Progenitor cell of endocrine pancreas (in vitro differentiated cells): ENCODE results near the gene FBN1. TPM values are rescaled to one million over a fixed set of nuclear protein-coding genes. Genes with fewer than 3 reads are reported as not detected.

Experiments used
- DNase-seq: peaks from one replicate; pipeline ENCODE4 v3.0.0; 2021; ENCODE audit warnings: low spot score; ENCODE audit not compliant: unreplicated experiment
- H3K27ac Mint-ChIP-seq: 2 replicates; pipeline ENCODE4 v1.8.0; 2021; ENCODE audit warnings: mild to moderate bottlenecking, moderate library complexity, mixed read lengths
- H3K27me3 Mint-ChIP-seq: 2 replicates; pipeline ENCODE4 v1.8.0; 2021; ENCODE audit warnings: mixed read lengths
- H3K36me3 Mint-ChIP-seq: 2 replicates; pipeline ENCODE4 v1.8.0; 2022; ENCODE audit warnings: mixed read lengths; ENCODE audit not compliant: insufficient read depth
- H3K4me1 Mint-ChIP-seq: 2 replicates; pipeline ENCODE4 v1.8.0; 2021; ENCODE audit warnings: low read depth, mixed read lengths
- H3K4me3 Mint-ChIP-seq: 2 replicates; pipeline ENCODE4 v1.8.0; 2021; ENCODE audit warnings: low read depth, mild to moderate bottlenecking, moderate library complexity, mixed read lengths
- H3K9me3 Mint-ChIP-seq: 2 replicates; pipeline ENCODE4 v1.8.0; 2021; ENCODE audit warnings: low read depth, mixed read lengths
- total RNA-seq: library from RNA; stranded (reverse); gene quantifications from 2 replicates; pipeline ENCODE4 v1.2.1, GENCODE V29; 2021
- TF ChIP-seq, protein P1 (sequence below): fragments of 200-600 bp; sonication (generic); IDR thresholded peaks from one replicate; pipeline ENCODE4 v1.5.0; 2021; ENCODE audit warnings: antibody characterized with exemption, mild to moderate bottlenecking; ENCODE audit not compliant: unreplicated experiment

The FBN1 gene
- total RNA-seq, 1 donor from 2014 or later, result 3.3 TPM

DNA sequence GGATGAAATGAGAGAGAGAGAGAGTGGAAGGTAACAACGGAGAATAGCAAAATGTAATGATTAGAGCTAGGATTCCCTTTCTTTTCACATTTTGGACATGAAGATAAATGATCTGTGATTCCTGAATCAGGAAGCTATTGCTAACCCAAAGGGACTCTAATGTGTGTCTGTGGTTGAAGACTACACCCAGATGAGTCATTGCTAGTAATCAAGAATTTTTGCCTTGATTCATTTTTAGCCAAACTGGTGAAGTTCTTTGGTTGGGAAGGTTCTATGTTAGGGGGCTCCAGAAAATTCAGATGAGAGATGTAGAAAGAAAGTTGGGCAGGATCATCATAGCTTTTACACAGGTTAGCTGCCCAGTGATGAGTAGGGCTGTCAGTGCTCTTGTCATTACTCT, 197.9 kb downstream of the FBN1 start:
- Mint-ChIP-seq H3K4me1 (peaks cover 10% of the 10 kb centered on the region), H3K27ac (no peak overlapping the region), H3K36me3 (no peaks in the 10 kb centered on the region), H3K9me3 (no peaks in the 10 kb centered on the region), H3K4me3 (no peak overlapping the region), H3K27me3 (no peaks in the 10 kb centered on the region)
- TF ChIP-seq, protein P1, sequence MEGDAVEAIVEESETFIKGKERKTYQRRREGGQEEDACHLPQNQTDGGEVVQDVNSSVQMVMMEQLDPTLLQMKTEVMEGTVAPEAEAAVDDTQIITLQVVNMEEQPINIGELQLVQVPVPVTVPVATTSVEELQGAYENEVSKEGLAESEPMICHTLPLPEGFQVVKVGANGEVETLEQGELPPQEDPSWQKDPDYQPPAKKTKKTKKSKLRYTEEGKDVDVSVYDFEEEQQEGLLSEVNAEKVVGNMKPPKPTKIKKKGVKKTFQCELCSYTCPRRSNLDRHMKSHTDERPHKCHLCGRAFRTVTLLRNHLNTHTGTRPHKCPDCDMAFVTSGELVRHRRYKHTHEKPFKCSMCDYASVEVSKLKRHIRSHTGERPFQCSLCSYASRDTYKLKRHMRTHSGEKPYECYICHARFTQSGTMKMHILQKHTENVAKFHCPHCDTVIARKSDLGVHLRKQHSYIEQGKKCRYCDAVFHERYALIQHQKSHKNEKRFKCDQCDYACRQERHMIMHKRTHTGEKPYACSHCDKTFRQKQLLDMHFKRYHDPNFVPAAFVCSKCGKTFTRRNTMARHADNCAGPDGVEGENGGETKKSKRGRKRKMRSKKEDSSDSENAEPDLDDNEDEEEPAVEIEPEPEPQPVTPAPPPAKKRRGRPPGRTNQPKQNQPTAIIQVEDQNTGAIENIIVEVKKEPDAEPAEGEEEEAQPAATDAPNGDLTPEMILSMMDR, result no peak
- no peak for DNase-seq

DNA sequence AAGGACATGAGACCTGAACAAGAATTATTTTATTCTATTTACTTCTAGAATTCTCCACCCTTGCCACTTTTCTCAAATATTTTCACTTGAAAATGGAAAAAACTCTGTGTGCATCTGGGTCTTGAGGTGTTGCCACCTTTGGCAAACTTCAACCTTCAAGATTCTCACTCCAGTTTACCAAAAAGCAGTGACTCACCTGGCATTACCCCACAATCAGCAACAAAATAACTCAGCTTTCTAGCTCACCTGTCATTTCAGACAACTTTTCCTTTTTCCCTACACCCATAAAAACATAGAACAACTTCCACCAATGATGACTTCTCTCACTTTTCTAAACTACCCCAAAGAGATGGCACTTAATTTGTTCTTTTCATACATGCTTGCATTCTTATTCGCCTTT, 198.5 kb downstream of the FBN1 start:
- no peak for DNase-seq
- no peaks in the 10 kb centered on the region for H3K9me3 Mint-ChIP-seq
- H3K27ac Mint-ChIP-seq, result no peak overlapping the region
- H3K4me1 Mint-ChIP-seq, result peaks cover 9% of the 10 kb centered on the region
- H3K36me3 Mint-ChIP-seq, result no peaks in the 10 kb centered on the region
- TF ChIP-seq, protein P1, result no peak
- no peaks in the 10 kb centered on the region for H3K27me3 Mint-ChIP-seq
- H3K4me3 Mint-ChIP-seq, result no peak overlapping the region

DNA sequence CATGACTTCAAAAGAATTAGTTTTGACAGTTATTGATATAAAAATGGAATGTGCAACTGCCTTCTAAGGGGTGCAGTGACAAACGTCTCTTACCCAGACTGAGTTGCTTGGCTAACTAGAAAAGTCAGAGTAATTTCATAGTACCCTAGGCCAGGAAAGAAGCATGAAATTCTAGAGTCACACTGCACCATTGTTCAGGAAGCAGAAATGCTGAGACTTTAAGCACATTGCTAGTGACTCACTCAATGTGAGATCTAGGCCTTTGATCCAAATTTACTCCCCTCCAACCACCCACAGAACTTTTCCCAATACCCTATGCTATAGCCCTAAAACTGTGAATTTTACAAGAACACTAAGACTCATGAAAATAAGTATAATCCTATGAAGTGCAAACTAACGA, 203.5 kb downstream of the FBN1 start:
- DNase-seq, result no peak
- no peaks in the 10 kb centered on the region for H3K27me3 Mint-ChIP-seq
- H3K4me3 Mint-ChIP-seq, result no peak overlapping the region
- TF ChIP-seq, protein P1, result no peak
- no peaks in the 10 kb centered on the region for H3K36me3 Mint-ChIP-seq
- H3K4me1 Mint-ChIP-seq, result peaks cover 2% of the 10 kb centered on the region
- H3K9me3 Mint-ChIP-seq, result no peaks in the 10 kb centered on the region
- H3K27ac Mint-ChIP-seq, result no peak overlapping the region

DNA sequence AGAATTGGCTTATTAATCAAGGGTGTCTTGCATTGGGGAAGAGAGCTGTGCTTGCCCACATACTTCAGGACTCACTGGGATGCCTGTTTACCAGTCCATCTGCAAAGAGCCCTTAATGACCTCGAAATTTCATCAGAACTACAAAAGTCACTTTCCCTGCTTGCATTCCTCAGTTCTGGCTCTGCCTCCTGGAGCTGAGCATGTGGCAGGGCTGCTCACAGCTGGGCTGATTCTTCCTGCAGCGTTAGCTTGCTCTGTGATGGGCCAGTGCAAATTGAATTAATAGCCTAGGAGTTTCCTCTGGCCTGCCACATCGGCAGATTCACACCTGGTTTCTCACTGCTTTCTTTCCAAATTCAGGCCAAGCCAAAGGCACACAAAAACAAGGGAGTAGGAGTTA, 205.4 kb downstream of the FBN1 start:
- Mint-ChIP-seq H3K9me3 (no peaks in the 10 kb centered on the region), H3K36me3 (no peaks in the 10 kb centered on the region), H3K4me3 (no peak overlapping the region), H3K27me3 (no peaks in the 10 kb centered on the region), H3K4me1 (peaks cover 2% of the 10 kb centered on the region), H3K27ac (no peak overlapping the region)
- TF ChIP-seq, protein P1, result no peak
- DNase-seq, result no peak

DNA sequence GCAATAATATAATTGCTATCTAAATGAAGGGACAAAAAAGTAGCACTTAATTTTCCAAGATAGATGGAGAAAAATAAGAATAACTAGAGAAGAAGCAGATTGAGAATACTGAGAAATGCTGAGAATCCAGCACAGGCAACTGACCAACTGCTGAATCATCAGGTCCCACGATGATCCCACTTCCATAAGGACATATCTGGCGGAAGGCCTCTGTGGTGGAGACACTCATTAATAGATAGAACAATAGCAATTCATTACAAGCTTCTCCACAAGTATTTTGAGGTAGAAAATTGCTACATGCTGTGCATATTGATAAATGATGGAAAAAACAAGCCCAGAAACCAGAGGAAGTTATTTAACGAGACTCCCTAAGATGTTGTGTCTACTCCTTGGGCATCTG, 208.3 kb downstream of the FBN1 start:
- H3K4me3 Mint-ChIP-seq, result no peak overlapping the region
- H3K4me1 Mint-ChIP-seq, result peaks cover 2% of the 10 kb centered on the region
- DNase-seq, result no peak
- H3K36me3 Mint-ChIP-seq, result no peaks in the 10 kb centered on the region
- TF ChIP-seq, protein P1, result no peak
- H3K9me3 Mint-ChIP-seq, result no peaks in the 10 kb centered on the region
- no peaks in the 10 kb centered on the region for H3K27me3 Mint-ChIP-seq
- H3K27ac Mint-ChIP-seq, result no peak overlapping the region
